Liver (tissue), 3 donors: Measurements from ENCODE around the gene NACAD.

ENCODE experiments used
- EGR1 ChIP-seq, 2 donors: IDR thresholded peaks; 2 replicates each; pipeline ENCODE4 v1.6.1; 2016 to 2018; ENCODE audit warnings: antibody characterized with exemption in 2 of 2, low read depth in 2 of 2
- FOXA1 ChIP-seq: IDR thresholded peaks from 2 replicates; pipeline ENCODE4 v1.6.1; 2016; ENCODE audit warnings: antibody characterized with exemption
- GABPA ChIP-seq, 2 donors: IDR thresholded peaks in 1 of 2; conservative IDR thresholded peaks in 1 of 2; 2 replicates each; pipeline ENCODE4 v1.6.1; 2016; ENCODE audit warnings: antibody characterized with exemption in 2 of 2, mild to moderate bottlenecking in 1 of 2, moderate library complexity in 1 of 2
- JUND ChIP-seq, 2 donors: IDR thresholded peaks; 2 replicates each; pipeline ENCODE4 v1.6.1; 2016; ENCODE audit warnings: antibody characterized with exemption in 2 of 2
- RAD21 ChIP-seq, 2 donors: IDR thresholded peaks; 2 replicates each; pipeline ENCODE4 v1.6.1; 2016; ENCODE audit warnings: antibody characterized with exemption in 2 of 2, mild to moderate bottlenecking in 2 of 2
- RXRA ChIP-seq, 2 donors: IDR thresholded peaks; 2 replicates each; pipeline ENCODE4 v1.6.1; 2017 to 2018; ENCODE audit warnings: antibody characterized with exemption in 2 of 2, mild to moderate bottlenecking in 1 of 2
- TAF1 ChIP-seq: conservative IDR thresholded peaks from 2 replicates; pipeline ENCODE4 v1.6.1; 2016; ENCODE audit warnings: antibody characterized with exemption, mild to moderate bottlenecking
- TF ChIP-seq, protein P1 (sequence below): fragments of 150-350 bp; IDR thresholded peaks from 2 replicates; pipeline ENCODE4 v1.5.1; 2017; ENCODE audit warnings: improper control_type of control experiment, low read depth, low read length; ENCODE audit not compliant: missing input control
- TF ChIP-seq, protein P2 (sequence below): IDR thresholded peaks from 2 replicates; pipeline ENCODE4 v1.6.1; 2016; ENCODE audit warnings: antibody characterized with exemption, mild to moderate bottlenecking
- TF ChIP-seq, protein P3 (sequence below): IDR thresholded peaks from 2 replicates; pipeline ENCODE4 v1.6.1; 2016; ENCODE audit warnings: antibody characterized with exemption
- donor health status: healthy.
- donor health status: healthy.

DNA sequence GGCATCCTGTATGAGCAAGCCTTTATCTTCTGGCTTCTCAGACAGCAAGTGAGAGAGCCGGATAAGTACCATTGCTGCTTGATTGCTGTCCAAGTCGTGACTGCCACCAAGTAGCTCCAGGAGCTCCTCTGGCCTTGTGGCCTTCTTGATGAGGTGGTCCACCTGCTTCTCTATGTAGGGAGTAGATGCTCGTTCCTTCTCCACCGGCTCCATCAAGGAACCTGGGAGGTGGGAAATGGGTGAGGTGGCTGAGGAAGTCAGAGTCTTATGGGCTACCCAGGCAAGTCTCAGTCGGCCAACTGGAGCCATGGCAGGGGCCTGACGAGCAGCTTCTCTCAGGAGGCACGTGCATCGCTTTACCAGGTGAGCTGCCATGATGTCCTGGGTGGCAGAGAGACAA is 20.1 kb upstream of the NACAD start:
- TF ChIP-seq TAF1 = no peak
- TF ChIP-seq, protein P1, sequence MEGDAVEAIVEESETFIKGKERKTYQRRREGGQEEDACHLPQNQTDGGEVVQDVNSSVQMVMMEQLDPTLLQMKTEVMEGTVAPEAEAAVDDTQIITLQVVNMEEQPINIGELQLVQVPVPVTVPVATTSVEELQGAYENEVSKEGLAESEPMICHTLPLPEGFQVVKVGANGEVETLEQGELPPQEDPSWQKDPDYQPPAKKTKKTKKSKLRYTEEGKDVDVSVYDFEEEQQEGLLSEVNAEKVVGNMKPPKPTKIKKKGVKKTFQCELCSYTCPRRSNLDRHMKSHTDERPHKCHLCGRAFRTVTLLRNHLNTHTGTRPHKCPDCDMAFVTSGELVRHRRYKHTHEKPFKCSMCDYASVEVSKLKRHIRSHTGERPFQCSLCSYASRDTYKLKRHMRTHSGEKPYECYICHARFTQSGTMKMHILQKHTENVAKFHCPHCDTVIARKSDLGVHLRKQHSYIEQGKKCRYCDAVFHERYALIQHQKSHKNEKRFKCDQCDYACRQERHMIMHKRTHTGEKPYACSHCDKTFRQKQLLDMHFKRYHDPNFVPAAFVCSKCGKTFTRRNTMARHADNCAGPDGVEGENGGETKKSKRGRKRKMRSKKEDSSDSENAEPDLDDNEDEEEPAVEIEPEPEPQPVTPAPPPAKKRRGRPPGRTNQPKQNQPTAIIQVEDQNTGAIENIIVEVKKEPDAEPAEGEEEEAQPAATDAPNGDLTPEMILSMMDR = no peak
- TF ChIP-seq, protein P2, sequence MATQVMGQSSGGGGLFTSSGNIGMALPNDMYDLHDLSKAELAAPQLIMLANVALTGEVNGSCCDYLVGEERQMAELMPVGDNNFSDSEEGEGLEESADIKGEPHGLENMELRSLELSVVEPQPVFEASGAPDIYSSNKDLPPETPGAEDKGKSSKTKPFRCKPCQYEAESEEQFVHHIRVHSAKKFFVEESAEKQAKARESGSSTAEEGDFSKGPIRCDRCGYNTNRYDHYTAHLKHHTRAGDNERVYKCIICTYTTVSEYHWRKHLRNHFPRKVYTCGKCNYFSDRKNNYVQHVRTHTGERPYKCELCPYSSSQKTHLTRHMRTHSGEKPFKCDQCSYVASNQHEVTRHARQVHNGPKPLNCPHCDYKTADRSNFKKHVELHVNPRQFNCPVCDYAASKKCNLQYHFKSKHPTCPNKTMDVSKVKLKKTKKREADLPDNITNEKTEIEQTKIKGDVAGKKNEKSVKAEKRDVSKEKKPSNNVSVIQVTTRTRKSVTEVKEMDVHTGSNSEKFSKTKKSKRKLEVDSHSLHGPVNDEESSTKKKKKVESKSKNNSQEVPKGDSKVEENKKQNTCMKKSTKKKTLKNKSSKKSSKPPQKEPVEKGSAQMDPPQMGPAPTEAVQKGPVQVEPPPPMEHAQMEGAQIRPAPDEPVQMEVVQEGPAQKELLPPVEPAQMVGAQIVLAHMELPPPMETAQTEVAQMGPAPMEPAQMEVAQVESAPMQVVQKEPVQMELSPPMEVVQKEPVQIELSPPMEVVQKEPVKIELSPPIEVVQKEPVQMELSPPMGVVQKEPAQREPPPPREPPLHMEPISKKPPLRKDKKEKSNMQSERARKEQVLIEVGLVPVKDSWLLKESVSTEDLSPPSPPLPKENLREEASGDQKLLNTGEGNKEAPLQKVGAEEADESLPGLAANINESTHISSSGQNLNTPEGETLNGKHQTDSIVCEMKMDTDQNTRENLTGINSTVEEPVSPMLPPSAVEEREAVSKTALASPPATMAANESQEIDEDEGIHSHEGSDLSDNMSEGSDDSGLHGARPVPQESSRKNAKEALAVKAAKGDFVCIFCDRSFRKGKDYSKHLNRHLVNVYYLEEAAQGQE = no peak
- no peak for TF ChIP-seq RXRA (IDR thresholded peaks at IDR 0.05)
- no peak for TF ChIP-seq GABPA (IDR thresholded peaks at IDR 0.05 in 1 of 2, conservative IDR thresholded peaks at IDR 0.05 in 1 of 2)
- no peak for TF ChIP-seq EGR1 (IDR thresholded peaks at IDR 0.05; ENCODE audit: low read depth in 2 of 2)
- TF ChIP-seq, protein P3, sequence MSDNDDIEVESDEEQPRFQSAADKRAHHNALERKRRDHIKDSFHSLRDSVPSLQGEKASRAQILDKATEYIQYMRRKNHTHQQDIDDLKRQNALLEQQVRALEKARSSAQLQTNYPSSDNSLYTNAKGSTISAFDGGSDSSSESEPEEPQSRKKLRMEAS = no peak
- no peak for TF ChIP-seq FOXA1
- TF ChIP-seq RAD21 (IDR thresholded peaks at IDR 0.05) = no peak
- TF ChIP-seq JUND (IDR thresholded peaks at IDR 0.05) = no peak
